SK-N-SH treated with all-trans-retinoic acid at 6 μM for 48 hours (cell line): ENCODE results near the gene MAN2B1.
"Not testable (repeated sequence)": the region's sequence is repeated elsewhere in the genome, so short reads cannot be mapped to it uniquely, and the experiment has no call there.

Experiments used
- ATAC-seq: fragments of 200-7000 bp; cut with Tn5 transposase; 3 replicates; pipeline ENCODE4 v1.9.1; 2020; ENCODE audit warnings: mild to moderate bottlenecking, moderate library complexity
- ARNTL ChIP-seq: fragments of 450-650 bp; formaldehyde crosslinking; IDR thresholded peaks from 2 replicates; pipeline ENCODE4 v1.5.0; 2020; ENCODE audit warnings: low read depth, mild to moderate bottlenecking, moderate library complexity, borderline replicate concordance
- BACH2 ChIP-seq: fragments of 250-450 bp; sonication (Bioruptor Pico); IDR thresholded peaks from 2 replicates; pipeline ENCODE4 v1.9.0; 2021; ENCODE audit warnings: mild to moderate bottlenecking, borderline replicate concordance
- CSDC2 ChIP-seq: fragments of 250-450 bp; sonication (Bioruptor Pico); IDR thresholded peaks from 2 replicates; pipeline ENCODE4 v1.5.0; 2020; ENCODE audit warnings: mild to moderate bottlenecking, moderate library complexity
- ESRRG ChIP-seq: fragments of 250-450 bp; sonication (Bioruptor Pico); IDR thresholded peaks from 2 replicates; pipeline ENCODE4 v1.6.1; 2021; ENCODE audit warnings: mild to moderate bottlenecking
- GLIS3 ChIP-seq: fragments of 250-450 bp; sonication (Bioruptor Pico); IDR thresholded peaks from 2 replicates; pipeline ENCODE4 v1.5.0; 2020; ENCODE audit warnings: mild to moderate bottlenecking, moderate library complexity
- ISL1 ChIP-seq: fragments of 250-450 bp; sonication (Bioruptor Pico); IDR thresholded peaks from 2 replicates; pipeline ENCODE4 v2.1.2; 2022; ENCODE audit warnings: mild to moderate bottlenecking, moderate library complexity
- OSR1 ChIP-seq: fragments of 250-450 bp; sonication (Bioruptor Pico); IDR thresholded peaks from 2 replicates; pipeline ENCODE4 v1.8.0; 2022; ENCODE audit warnings: moderate library complexity, mild to moderate bottlenecking, inconsistent platforms
- PPARA ChIP-seq: fragments of 250-450 bp; sonication (Bioruptor Pico); IDR thresholded peaks from 2 replicates; pipeline ENCODE4 v1.5.0; 2020; ENCODE audit warnings: mild to moderate bottlenecking, borderline replicate concordance
- RARB ChIP-seq: fragments of 250-450 bp; sonication (Bioruptor Pico); IDR thresholded peaks from 2 replicates; pipeline ENCODE4 v1.8.0; 2021; ENCODE audit warnings: mild to moderate bottlenecking, moderate library complexity
- SNAI2 ChIP-seq: fragments of 250-450 bp; sonication (Bioruptor Pico); IDR thresholded peaks from 2 replicates; pipeline ENCODE4 v1.5.0; 2020; ENCODE audit warnings: mild to moderate bottlenecking, moderate library complexity
- TCF4 ChIP-seq: fragments of 250-450 bp; sonication (Bioruptor Pico); IDR thresholded peaks from 2 replicates; pipeline ENCODE4 v1.8.0; 2021; ENCODE audit warnings: mild to moderate bottlenecking, moderate library complexity, borderline replicate concordance
- TOX ChIP-seq: fragments of 250-450 bp; sonication (Bioruptor Pico); IDR thresholded peaks from 2 replicates; pipeline ENCODE4 v1.8.0; 2021; ENCODE audit warnings: mild to moderate bottlenecking, moderate library complexity, borderline replicate concordance
- TSHZ2 ChIP-seq: fragments of 250-450 bp; sonication (Bioruptor Pico); IDR thresholded peaks from 2 replicates; pipeline ENCODE4 v1.5.0; 2020; ENCODE audit warnings: mild to moderate bottlenecking, moderate library complexity
- ZC3H10 ChIP-seq: fragments of 250-450 bp; sonication (Bioruptor Pico); IDR thresholded peaks from 2 replicates; pipeline ENCODE4 v1.5.1; 2021; ENCODE audit warnings: mild to moderate bottlenecking, moderate library complexity
- ZFP3 ChIP-seq: fragments of 250-450 bp; sonication (Bioruptor Pico); IDR thresholded peaks from 2 replicates; pipeline ENCODE4 v1.5.0; 2020; ENCODE audit warnings: mild to moderate bottlenecking, moderate library complexity
- ZFP30 ChIP-seq: fragments of 450-650 bp; formaldehyde crosslinking; IDR thresholded peaks from 2 replicates; pipeline ENCODE4 v1.5.0; 2022; ENCODE audit warnings: mild to moderate bottlenecking, moderate library complexity
- ZNF565 ChIP-seq: fragments of 450-650 bp; formaldehyde crosslinking; conservative IDR thresholded peaks from 2 replicates; pipeline ENCODE4 v1.5.0; 2020; ENCODE audit warnings: low read depth, mild to moderate bottlenecking, moderate library complexity
- ZNF8 ChIP-seq: fragments of 450-650 bp; formaldehyde crosslinking; IDR thresholded peaks from 2 replicates; pipeline ENCODE4 v1.5.0; 2020; ENCODE audit warnings: mild to moderate bottlenecking, moderate library complexity
- TF ChIP-seq, protein P1 (sequence below): fragments of 250-450 bp; sonication (Bioruptor Pico); IDR thresholded peaks from 2 replicates; pipeline ENCODE4 v1.8.0; 2021; ENCODE audit warnings: low read depth, mild to moderate bottlenecking, moderate library complexity, borderline replicate concordance
- TF ChIP-seq, protein P2 (sequence below): fragments of 250-450 bp; sonication (Bioruptor Pico); IDR thresholded peaks from 2 replicates; pipeline ENCODE4 v1.8.0; 2020; ENCODE audit warnings: mild to moderate bottlenecking, moderate library complexity, borderline replicate concordance
- TF ChIP-seq, protein P3 (sequence below): fragments of 250-450 bp; sonication (Bioruptor Pico); IDR thresholded peaks from 2 replicates; pipeline ENCODE4 v1.5.1; 2020; ENCODE audit warnings: low read depth, mild to moderate bottlenecking, moderate library complexity
- TF ChIP-seq, protein P4 (sequence below): fragments of 250-450 bp; sonication (Bioruptor Pico); IDR thresholded peaks from 2 replicates; pipeline ENCODE4 v1.5.1; 2021; ENCODE audit warnings: mild to moderate bottlenecking, moderate library complexity

Gene MAN2B1

GRCh38 chr19:12680034-12680433 lies 13.5 kb upstream of the MAN2B1 start:
- ATAC-seq: no peak
- no peak for TF ChIP-seq ZC3H10
- no peak for TF ChIP-seq BACH2
- no peak for TF ChIP-seq PPARA (CRISPR knock-in tag)
- no peak for TF ChIP-seq CSDC2 (CRISPR knock-in tag)
- TF ChIP-seq GLIS3 (CRISPR knock-in tag): no peak
- TF ChIP-seq TOX: no peak
- TF ChIP-seq, protein P1, sequence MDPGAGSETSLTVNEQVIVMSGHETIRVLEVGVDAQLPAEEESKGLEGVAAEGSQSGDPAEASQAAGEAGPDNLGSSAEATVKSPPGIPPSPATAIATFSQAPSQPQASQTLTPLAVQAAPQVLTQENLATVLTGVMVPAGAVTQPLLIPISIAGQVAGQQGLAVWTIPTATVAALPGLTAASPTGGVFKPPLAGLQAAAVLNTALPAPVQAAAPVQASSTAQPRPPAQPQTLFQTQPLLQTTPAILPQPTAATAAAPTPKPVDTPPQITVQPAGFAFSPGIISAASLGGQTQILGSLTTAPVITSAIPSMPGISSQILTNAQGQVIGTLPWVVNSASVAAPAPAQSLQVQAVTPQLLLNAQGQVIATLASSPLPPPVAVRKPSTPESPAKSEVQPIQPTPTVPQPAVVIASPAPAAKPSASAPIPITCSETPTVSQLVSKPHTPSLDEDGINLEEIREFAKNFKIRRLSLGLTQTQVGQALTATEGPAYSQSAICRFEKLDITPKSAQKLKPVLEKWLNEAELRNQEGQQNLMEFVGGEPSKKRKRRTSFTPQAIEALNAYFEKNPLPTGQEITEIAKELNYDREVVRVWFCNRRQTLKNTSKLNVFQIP (CRISPR knock-in tag): no peak
- TF ChIP-seq, protein P2, sequence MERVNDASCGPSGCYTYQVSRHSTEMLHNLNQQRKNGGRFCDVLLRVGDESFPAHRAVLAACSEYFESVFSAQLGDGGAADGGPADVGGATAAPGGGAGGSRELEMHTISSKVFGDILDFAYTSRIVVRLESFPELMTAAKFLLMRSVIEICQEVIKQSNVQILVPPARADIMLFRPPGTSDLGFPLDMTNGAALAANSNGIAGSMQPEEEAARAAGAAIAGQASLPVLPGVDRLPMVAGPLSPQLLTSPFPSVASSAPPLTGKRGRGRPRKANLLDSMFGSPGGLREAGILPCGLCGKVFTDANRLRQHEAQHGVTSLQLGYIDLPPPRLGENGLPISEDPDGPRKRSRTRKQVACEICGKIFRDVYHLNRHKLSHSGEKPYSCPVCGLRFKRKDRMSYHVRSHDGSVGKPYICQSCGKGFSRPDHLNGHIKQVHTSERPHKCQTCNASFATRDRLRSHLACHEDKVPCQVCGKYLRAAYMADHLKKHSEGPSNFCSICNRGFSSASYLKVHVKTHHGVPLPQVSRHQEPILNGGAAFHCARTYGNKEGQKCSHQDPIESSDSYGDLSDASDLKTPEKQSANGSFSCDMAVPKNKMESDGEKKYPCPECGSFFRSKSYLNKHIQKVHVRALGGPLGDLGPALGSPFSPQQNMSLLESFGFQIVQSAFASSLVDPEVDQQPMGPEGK (CRISPR knock-in tag): no peak
- TF ChIP-seq, protein P3, sequence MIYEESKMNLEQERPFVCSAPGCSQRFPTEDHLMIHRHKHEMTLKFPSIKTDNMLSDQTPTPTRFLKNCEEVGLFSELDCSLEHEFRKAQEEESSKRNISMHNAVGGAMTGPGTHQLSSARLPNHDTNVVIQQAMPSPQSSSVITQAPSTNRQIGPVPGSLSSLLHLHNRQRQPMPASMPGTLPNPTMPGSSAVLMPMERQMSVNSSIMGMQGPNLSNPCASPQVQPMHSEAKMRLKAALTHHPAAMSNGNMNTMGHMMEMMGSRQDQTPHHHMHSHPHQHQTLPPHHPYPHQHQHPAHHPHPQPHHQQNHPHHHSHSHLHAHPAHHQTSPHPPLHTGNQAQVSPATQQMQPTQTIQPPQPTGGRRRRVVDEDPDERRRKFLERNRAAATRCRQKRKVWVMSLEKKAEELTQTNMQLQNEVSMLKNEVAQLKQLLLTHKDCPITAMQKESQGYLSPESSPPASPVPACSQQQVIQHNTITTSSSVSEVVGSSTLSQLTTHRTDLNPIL: no peak
- TF ChIP-seq, all 23 proteins: peak for 0

DNA sequence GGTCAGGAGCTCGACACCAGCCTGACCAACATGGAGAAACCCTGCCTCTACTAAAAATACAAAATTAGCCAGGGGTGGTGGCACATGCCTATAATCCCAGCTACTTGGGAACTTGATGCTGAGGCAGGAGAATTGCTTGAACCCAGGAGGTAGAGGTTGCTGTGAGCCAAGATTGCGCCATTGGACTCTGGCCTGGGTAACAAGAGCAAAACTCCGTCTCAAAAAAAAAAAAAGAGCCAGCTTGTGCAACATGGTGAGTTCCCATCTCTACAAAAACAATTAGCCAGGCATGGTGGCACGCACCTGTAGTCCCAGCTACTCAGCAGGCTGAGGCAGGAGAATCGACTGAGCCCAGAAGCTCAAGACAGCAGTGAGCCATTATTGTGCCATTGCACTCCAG lies 11.5 kb upstream of the MAN2B1 start:
- ATAC-seq: not testable (repeated sequence)

DNA sequence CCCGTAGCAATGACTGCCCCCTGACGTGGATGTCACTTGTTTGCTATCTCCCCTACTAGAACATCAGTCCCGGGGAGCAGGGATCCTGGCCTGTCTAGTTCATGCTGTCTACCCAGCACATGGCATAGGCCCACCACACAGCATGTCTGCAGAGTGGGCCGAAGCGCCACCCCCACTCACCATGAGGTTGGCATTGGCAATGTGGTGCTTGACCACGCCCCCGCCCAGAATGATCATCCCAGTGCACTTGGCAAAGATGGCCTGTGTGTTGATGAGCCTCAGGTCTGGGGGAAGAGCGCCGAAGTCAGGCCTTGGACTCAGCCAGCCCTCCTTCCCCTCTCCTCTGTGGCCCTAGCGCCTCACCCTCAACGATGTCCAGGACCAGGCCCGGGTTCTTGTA lies 10.4 kb upstream of the MAN2B1 start:
- ATAC-seq: no peak
- TF ChIP-seq ZFP3 (CRISPR knock-in tag) (no peak), ISL1 (CRISPR knock-in tag) (no peak), SNAI2 (CRISPR knock-in tag) (no peak), ZNF565 (CRISPR knock-in tag) (no peak)
- TF ChIP-seq, protein P1 (CRISPR knock-in tag): no peak

DNA sequence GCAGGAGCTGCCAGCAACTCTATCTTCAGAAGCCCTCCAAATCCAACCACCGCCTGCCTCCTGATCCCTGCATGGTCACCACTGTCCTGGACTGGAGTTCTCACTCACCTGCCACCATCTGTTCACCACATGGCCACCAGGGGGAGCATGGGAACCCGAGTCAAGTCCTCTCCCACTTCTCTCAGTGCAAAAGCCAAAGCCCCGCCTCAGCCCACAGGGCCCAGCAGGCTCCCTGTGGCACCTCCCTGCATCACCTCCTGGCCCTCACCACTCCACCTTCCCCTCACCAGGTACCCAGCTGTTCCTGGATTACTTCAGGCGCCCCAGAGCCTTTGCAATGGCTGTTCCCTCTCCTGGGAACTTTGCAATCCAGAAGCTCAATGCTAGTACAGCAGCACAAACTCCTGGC lies 9.8 kb upstream of the MAN2B1 start:
- TF ChIP-seq BACH2: no peak
- no peak for TF ChIP-seq PPARA (CRISPR knock-in tag)
- no peak for TF ChIP-seq RARB (CRISPR knock-in tag)
- no peak for TF ChIP-seq ZFP3 (CRISPR knock-in tag)
- TF ChIP-seq, protein P4, sequence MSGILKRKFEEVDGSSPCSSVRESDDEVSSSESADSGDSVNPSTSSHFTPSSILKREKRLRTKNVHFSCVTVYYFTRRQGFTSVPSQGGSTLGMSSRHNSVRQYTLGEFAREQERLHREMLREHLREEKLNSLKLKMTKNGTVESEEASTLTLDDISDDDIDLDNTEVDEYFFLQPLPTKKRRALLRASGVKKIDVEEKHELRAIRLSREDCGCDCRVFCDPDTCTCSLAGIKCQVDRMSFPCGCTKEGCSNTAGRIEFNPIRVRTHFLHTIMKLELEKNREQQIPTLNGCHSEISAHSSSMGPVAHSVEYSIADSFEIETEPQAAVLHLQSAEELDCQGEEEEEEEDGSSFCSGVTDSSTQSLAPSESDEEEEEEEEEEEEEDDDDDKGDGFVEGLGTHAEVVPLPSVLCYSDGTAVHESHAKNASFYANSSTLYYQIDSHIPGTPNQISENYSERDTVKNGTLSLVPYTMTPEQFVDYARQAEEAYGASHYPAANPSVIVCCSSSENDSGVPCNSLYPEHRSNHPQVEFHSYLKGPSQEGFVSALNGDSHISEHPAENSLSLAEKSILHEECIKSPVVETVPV (CRISPR knock-in tag): no peak
- no peak for TF ChIP-seq ZC3H10
- TF ChIP-seq SNAI2 (CRISPR knock-in tag): no peak
- TF ChIP-seq ZNF8: no peak
- no peak for TF ChIP-seq ZNF565 (CRISPR knock-in tag)
- no peak for TF ChIP-seq TCF4 (CRISPR knock-in tag)
- TF ChIP-seq, protein P3: no peak
- TF ChIP-seq ZFP30 (CRISPR knock-in tag): no peak
- TF ChIP-seq TSHZ2 (CRISPR knock-in tag): no peak
- TF ChIP-seq OSR1 (CRISPR knock-in tag): no peak
- no peak for TF ChIP-seq ESRRG (CRISPR knock-in tag)
- no peak for TF ChIP-seq ISL1 (CRISPR knock-in tag)
- TF ChIP-seq, protein P1 (CRISPR knock-in tag): no peak
- TF ChIP-seq GLIS3 (CRISPR knock-in tag): no peak
- no peak for TF ChIP-seq CSDC2 (CRISPR knock-in tag)
- no peak for TF ChIP-seq ARNTL (CRISPR knock-in tag)
- TF ChIP-seq, all 23 proteins: peak for 0
- peak; percentile 67 for ATAC-seq
